ENCODE measurements around the gene DGKH. TPM values are rescaled to one million over a fixed set of nuclear protein-coding genes. Genes with fewer than 3 reads are reported as not detected.
A peak's percentile ranks its signal among the peaks of the same experiment; 100 is the strongest.

DGKH gene
- total and polyA plus RNA-seq, 9 of the 15 experiments (the other 6 are each of a cell fraction or from before 2014, with no cell fraction given): 0.38 to 4.4 (median 3.1) TPM

- TF ChIP-seq ZNF592 (IDR thresholded peaks at IDR 0.05): 0 out of 2 replicates have a peak, but pooled peaks have one; percentile 29
- TF ChIP-seq ATF1 (CRISPR knock-in tag; IDR thresholded peaks at IDR 0.05): no peak
- TF ChIP-seq ATF1 (tag; IDR thresholded peaks at IDR 0.05): 0 out of 2 replicates have a peak, but pooled peaks have one; percentile 27
- TF ChIP-seq ZKSCAN1 (IDR thresholded peaks at IDR 0.05; ENCODE audit: low read depth, low read length): no peak
- TF ChIP-seq ZNF766 (CRISPR knock-in tag; conservative IDR thresholded peaks at IDR 0.05): 0 out of 2 replicates have a peak, but pooled peaks have one; percentile 16
- TF ChIP-seq BHLHE40 (IDR thresholded peaks at IDR 0.05; ENCODE audit: low read length): peak; percentile 24; the same call in 1 of the 2 replicates
- TF ChIP-seq CTCF (IDR thresholded peaks at IDR 0.05 in 2 of 3, conservative IDR thresholded peaks at IDR 0.05 in 1 of 3; ENCODE audit: insufficient read depth in 2 of 3, low read depth in 1 of 3, low read length in 3 of 3): peak; percentile 39 to 51 (median 48); a peak in 5 of 6 replicates
- 0 out of 2 replicates have a peak, but pooled peaks have one; percentile 21 for TF ChIP-seq ESRRA (IDR thresholded peaks at IDR 0.05; ENCODE audit: borderline replicate concordance, low read depth)
- no peak for TF ChIP-seq ZBTB11 (CRISPR knock-in tag; IDR thresholded peaks at IDR 0.05)
- TF ChIP-seq L3MBTL2 (IDR thresholded peaks at IDR 0.05): peak; percentile 74
- TF ChIP-seq FOXM1 (IDR thresholded peaks at IDR 0.05; ENCODE audit: low read depth): no peak
- no peak for TF ChIP-seq FOXM1 (CRISPR knock-in tag; IDR thresholded peaks at IDR 0.05; ENCODE audit: low read depth)
- no peak for TF ChIP-seq SNAPC5 (CRISPR knock-in tag; IDR thresholded peaks at IDR 0.05)
- TF ChIP-seq NUFIP1 (IDR thresholded peaks at IDR 0.05; ENCODE audit: partially characterized antibody): no peak
- TF ChIP-seq KDM5B (IDR thresholded peaks at IDR 0.05; ENCODE audit: insufficient replicate concordance, low read depth, low read length): no peak
- TF ChIP-seq RFX1 (IDR thresholded peaks at IDR 0.05): no peak
- no peak for TF ChIP-seq KDM2B (CRISPR knock-in tag; IDR thresholded peaks at IDR 0.05)
- peak; percentile 47 to 68; a peak in 3 of 4 replicates for TF ChIP-seq NRF1 (conservative IDR thresholded peaks at IDR 0.05 in 1 of 2, IDR thresholded peaks at IDR 0.05 in 1 of 2)
Measured at GRCh38 chr13:42041684-42042035, 6.8 kb upstream of the DGKH start (continued).

Data from K562 (cell line).